Thyroid gland (tissue), 4 donors: ENCODE data around the gene RRN3.

Experiments used
- CTCF ChIP-seq, 6 experiments: fragments of 200-600 bp in 3 of 6; fragments of 450-650 bp in 3 of 6; sonication (generic) in 3 of 6; IDR thresholded peaks; one replicate each; pipeline ENCODE4 v1.5.1; 2016 to 2019; ENCODE audit warnings: antibody characterized with exemption in 6 of 6, mild to moderate bottlenecking in 2 of 6, inconsistent platforms in 1 of 6, moderate library complexity in 1 of 6
- POLR2A ChIP-seq, 2 donors: fragments of 450-650 bp; IDR thresholded peaks; one replicate each; pipeline ENCODE4 v1.6.1; 2017; ENCODE audit warnings: antibody characterized with exemption in 2 of 2, mild to moderate bottlenecking in 2 of 2, moderate library complexity in 1 of 2

DNA sequence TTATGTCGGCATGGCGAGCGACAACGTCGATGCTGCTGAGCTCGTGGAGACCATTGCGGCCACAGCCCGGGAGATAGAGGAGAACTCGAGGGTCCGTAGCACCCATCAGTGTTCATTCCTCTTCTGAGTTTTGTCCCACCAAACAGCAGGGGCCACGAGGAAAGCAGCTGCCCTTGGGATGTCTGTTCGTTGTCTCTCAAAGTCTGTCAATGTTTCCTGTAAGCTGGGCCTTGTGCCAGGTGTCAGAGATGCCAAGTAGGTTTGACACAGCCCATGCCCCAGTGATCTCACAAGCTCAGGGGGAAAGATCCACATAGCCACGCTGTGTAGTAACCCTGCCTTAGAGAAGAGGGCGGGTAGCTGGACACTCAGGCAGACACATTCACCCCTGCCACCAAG lies 60.8 kb downstream of the RRN3 start:
- TF ChIP-seq POLR2A (IDR thresholded peaks at IDR 0.05) (no peak), CTCF (IDR thresholded peaks at IDR 0.05) (no peak)
